ENCODE data around the gene ZFTA.
"Not testable (repeated sequence)": the region's sequence is repeated elsewhere in the genome, so short reads cannot be mapped to it uniquely, and the experiment has no call there.

The ZFTA gene

DNA sequence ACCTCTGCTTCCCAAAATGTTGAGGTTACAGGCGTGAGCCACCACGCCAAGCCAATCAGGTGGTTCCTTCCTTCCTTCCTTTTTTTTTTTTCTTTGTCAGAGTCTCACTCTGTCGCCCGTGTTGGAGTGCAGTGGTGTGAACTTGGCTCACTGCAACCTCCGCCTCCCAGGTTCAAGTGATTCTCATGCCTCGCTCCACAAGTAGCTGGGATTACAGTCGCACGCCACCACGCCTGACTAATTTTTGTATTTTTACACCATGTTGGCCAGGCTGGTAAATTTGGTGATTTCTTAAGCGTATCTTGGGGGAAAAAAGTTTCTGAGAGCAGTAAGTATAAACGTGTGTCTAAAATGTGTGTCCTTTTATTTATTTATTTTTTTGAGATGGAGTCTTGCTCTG is 26.5 kb upstream of the ZFTA start:
- DNase-seq = no peak
- CTCF ChIA-PET = no interaction called here
- peaks cover 33% of the 10 kb centered on the region for H3K27me3 Mint-ChIP-seq
- H3K36me3 Mint-ChIP-seq = peaks cover 3% of the 10 kb centered on the region
- H3K9me3 Mint-ChIP-seq = peaks cover 14% of the 10 kb centered on the region
- peaks cover 10% of the 10 kb centered on the region for H3K4me1 Mint-ChIP-seq
- H3K4me3 Mint-ChIP-seq = no peak overlapping the region
- no peak overlapping the region for H3K27ac Mint-ChIP-seq

DNA sequence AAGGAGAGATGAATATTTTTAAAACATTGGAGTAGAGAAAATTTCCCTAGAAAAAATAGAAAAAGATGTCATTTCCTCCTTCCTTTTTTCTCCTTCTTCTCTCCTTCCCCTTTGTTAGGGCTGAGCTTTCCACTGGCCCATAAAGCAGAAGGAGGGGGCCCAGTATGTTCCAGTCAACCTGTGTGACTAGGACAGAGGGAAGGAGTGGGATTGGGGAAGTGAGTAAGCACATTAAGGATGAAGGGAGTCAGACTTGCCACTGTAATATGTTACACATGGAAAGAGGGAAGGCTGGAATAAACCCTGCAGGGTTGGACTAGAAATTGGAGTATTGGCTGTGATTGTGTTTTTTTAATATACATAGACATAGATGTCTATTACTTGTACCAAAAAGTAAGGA is 24.6 kb upstream of the ZFTA start:
- Mint-ChIP-seq H3K4me3 (no peak overlapping the region), H3K4me1 (peaks cover 10% of the 10 kb centered on the region), H3K27ac (no peak overlapping the region), H3K36me3 (peaks cover 3% of the 10 kb centered on the region), H3K9me3 (peaks cover 14% of the 10 kb centered on the region), H3K27me3 (peaks cover 31% of the 10 kb centered on the region)
- CTCF ChIA-PET = no interaction called here
- no peak for DNase-seq

DNA sequence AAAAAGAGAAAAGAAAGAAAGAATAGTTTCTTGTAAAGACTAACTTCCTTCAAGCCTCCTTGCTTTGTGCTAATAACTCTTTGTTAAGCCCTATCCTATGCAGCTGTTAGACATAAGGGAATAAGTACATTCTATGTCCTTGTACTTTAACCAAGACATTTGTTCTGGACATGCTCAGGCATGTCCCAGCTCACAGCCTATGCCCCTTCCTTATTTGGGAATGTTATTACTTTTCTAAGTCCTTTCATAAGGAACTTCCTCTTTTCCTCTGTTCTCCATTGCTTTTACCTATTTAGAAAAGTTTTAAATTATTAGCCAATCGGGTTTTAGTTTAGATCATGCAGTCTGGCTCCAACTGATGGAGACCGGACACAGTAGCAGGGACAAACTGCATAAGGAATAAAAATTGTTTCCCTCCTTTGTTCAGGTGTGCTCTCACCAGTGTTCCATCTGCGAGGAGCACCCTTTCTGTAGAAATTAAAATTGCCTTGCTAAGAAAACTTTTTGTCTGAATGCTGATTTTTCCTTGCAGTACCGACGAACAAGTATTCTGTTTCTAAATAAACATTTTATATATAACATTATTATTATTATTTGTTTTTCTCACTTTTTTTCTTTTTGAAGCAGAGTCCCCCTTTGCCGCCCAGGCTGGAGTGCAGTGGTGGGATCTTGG is 23.1 kb upstream of the ZFTA start:
- Mint-ChIP-seq H3K4me3 (no peak overlapping the region), H3K36me3 (peaks cover 3% of the 10 kb centered on the region), H3K27ac (no peak overlapping the region), H3K27me3 (peaks cover 24% of the 10 kb centered on the region), H3K9me3 (peaks cover 14% of the 10 kb centered on the region), H3K4me1 (peaks cover 10% of the 10 kb centered on the region)
- DNase-seq = no peak
- CTCF ChIA-PET = no interaction called here

DNA sequence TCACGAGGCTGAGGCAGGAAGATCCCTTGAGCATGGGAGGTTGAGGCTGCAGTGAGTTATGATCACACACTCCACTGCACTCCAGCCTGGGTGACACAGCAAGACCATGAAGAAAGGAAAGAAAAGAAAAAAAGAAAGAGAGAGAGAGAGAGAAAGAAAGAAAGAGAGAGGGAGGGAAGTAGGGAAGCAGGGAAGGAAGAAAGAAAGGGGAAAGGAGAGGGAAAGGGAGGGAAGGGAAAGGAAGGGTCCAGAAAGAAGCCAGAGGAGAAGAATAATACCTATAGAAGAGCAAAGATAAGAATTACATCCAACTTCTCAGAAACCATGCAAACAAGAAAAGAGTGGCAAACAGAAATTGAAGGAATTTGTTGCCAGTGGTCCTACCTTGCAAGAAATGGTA is 17.2 kb upstream of the ZFTA start:
- DNase-seq = no peak
- Mint-ChIP-seq H3K4me1 (peaks cover 12% of the 10 kb centered on the region), H3K36me3 (no peaks in the 10 kb centered on the region), H3K27ac (no peak overlapping the region), H3K9me3 (no peaks in the 10 kb centered on the region), H3K4me3 (no peak overlapping the region), H3K27me3 (peaks cover 17% of the 10 kb centered on the region)
- CTCF ChIA-PET = no interaction called here

DNA sequence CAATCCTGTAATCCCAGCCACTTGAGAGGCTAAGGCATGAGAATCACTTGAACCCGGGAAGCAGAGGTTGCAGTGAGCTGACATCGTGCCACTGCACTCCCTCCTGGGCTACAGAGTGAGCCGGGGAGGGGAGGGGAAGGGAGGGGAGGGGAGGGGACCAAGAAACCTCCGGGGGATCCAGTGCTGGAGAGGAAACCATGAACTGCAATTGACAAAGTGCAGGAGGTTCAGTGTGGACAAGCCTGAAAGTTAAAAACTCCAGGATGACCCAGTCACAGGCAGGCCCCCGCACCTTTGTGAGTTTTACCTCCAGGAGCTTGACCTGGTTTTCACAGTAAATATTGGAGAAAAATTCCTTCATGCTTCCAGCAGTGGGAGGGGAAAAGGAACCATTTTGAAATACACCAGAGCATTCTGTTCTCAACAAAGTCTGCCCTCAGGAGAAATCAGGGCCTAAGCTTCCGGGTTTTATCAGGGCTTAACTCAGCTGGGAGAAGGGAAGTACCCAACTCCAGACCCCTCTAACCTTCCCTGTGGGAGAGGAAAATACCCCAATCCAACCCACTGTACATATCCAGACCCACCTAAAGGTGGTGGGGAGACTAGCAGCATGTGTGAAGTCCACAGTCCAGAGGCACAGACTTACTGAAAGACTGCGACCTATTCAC is 15.5 kb upstream of the ZFTA start:
- CTCF ChIA-PET = interaction anchor here (1.1 kb wide), 1 partner anchor 122 kb away, joined by 3 read pairs; no protein-coding TSS in a partner anchor
- Mint-ChIP-seq H3K4me1 (peaks cover 5% of the 10 kb centered on the region), H3K36me3 (no peaks in the 10 kb centered on the region), H3K27ac (no peak overlapping the region), H3K27me3 (peaks cover 14% of the 10 kb centered on the region), H3K9me3 (no peaks in the 10 kb centered on the region), H3K4me3 (no peak overlapping the region)
- DNase-seq = no peak

DNA sequence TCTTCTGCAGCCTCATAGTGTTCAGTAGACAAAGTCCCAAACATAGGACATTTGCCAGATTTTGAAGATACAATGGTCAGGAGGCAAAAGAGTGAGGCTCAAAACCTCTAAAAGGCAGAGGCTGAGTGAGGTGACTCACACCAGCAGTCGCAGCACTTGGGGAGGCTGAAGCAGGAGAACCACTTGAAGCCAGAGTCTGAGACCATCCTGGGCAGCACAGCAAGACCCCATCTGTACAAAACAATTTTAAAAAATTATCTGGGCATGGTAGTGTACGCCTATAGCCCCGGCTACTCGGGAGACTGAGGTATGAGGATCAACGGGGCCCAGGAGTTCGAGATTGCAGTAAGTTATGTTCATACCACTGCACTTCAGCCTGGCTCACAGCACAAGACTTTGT is 14.2 kb upstream of the ZFTA start:
- H3K4me1 Mint-ChIP-seq = peaks cover 5% of the 10 kb centered on the region
- no peak overlapping the region for H3K4me3 Mint-ChIP-seq
- no peaks in the 10 kb centered on the region for H3K9me3 Mint-ChIP-seq
- no peak for DNase-seq
- H3K36me3 Mint-ChIP-seq = no peaks in the 10 kb centered on the region
- H3K27ac Mint-ChIP-seq = no peak overlapping the region
- CTCF ChIA-PET = no interaction called here
- peaks cover 23% of the 10 kb centered on the region for H3K27me3 Mint-ChIP-seq

DNA sequence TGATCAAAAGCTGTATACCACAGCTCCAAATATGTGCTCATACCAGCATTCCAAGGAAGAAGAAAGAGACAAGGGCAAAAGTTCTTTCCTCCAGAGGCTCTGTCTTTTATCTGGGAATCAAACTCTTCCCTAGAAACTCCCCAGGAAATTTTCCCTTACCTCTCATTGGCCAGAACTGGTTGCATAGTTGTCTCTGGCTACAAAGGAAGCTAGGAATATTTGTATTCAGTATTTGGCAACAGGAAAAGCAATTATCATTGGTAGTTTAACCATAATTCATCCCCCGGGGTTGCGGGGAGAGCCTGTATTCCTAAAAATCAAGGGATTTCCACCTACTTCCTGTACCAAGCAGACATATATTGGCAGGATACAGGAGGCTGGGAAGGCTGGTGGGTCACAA is 10.5 kb upstream of the ZFTA start:
- Mint-ChIP-seq H3K9me3 (no peaks in the 10 kb centered on the region), H3K4me3 (no peak overlapping the region), H3K4me1 (no peaks in the 10 kb centered on the region), H3K27ac (no peak overlapping the region), H3K36me3 (no peaks in the 10 kb centered on the region), H3K27me3 (peaks cover 46% of the 10 kb centered on the region)
- DNase-seq = no peak
- CTCF ChIA-PET = no interaction called here

GRCh38 chr11:63775191-63775590 is 6.6 kb upstream of the ZFTA start:
- CTCF ChIA-PET = no interaction called here
- Mint-ChIP-seq H3K9me3 (no peaks in the 10 kb centered on the region), H3K27me3 (peaks cover 77% of the 10 kb centered on the region), H3K4me1 (peaks cover under 1% of the 10 kb centered on the region), H3K27ac (no peak overlapping the region), H3K36me3 (no peaks in the 10 kb centered on the region), H3K4me3 (no peak overlapping the region)
- DNase-seq = no peak

DNA sequence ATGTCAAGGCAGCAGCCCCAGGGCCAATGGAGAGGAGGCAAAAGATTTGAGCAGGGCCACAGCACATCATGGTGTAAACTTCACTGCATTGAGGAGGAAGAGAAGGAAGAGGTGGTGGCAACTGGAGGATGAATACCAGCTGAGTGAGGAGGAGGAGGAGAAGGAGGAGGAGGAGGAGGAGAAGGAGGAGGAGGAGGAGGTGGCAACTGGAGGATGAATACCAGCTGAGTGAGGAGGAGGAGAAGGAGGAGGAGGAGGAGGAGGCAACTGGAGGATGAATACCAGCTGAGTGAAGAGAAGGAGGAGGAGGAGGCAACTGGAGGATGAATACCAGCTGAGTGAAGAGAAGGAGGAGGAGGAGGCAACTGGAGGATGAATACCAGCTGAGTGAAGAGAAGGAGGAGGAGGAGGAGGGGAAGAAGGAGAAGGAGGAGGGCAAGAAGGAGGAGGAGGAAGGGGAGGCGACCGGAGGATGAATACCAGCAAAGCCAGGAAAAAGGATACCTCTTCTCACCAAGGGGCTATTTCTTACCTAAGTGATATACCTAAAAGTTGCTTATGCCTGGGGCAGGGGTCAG is 3.3 kb upstream of the ZFTA start:
- H3K9me3 Mint-ChIP-seq, H3K27ac Mint-ChIP-seq, H3K4me3 Mint-ChIP-seq, DNase-seq, H3K36me3 Mint-ChIP-seq, CTCF ChIA-PET: not testable (repeated sequence)
- Mint-ChIP-seq H3K4me1 (peaks cover 15% of the 10 kb centered on the region), H3K27me3 (peaks cover 76% of the 10 kb centered on the region)

DNA sequence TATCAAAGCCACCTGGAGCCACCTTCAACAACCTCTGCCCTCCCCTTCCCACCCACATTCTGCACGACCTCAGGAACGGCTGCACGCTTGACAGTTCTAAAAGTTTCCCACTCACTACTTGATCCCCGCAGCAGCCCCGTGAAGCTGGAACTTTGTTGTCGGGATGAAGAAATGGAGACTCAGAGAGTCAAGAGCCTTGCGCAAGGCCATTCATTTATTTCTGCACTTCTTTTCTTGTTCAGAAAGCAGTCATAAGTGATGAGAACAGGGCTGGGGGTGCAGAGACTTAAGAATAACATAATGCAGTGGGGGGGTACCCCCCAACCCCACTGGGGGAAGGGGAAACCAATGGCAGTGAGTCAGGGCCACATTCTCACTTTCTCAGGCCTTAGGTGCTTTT is 2.2 kb upstream of the ZFTA start:
- H3K36me3 Mint-ChIP-seq = no peaks in the 10 kb centered on the region
- CTCF ChIA-PET = no interaction called here
- no peak overlapping the region for H3K27ac Mint-ChIP-seq
- DNase-seq = no peak
- peaks cover 15% of the 10 kb centered on the region for H3K4me1 Mint-ChIP-seq
- H3K9me3 Mint-ChIP-seq = no peaks in the 10 kb centered on the region
- peaks cover 66% of the 10 kb centered on the region for H3K27me3 Mint-ChIP-seq
- H3K4me3 Mint-ChIP-seq = no peak overlapping the region

DNA sequence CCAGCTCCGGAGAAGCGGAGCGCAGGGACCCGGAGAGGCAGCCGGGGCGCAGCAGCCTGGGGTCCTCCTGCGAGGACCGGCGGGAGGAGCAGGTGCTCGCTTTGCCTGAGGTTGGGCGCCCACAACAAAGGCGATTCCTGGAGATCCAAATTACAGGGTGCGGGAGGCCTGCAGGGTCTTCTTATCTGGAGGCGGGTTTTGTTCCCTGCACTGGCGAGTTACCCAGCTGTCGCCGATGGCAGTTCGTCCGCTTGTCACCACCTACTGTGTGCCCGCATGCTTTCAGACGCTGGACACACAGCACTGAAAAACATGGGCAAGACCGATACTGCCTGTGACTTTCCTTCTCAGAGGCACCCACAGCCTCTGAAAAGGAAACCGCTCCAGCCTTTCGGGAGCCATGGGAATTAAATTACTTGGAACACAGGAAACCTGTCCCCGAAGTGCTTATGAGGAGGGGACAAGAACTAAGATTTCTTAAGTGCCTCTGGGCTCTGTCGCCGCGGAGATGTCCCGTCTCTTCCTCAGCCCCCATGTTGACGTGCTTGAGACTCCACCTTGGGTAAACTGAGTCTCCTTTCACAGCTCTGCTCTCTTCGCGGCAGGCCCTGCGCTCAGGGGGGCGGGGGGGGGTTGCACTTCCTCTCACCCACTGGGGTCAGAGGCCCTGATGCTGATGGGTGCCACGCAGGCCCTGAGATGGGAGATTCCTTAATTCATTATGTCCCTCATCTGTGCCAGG is 1.3 kb upstream of the ZFTA start:
- peaks cover 61% of the 10 kb centered on the region for H3K27me3 Mint-ChIP-seq
- no peak overlapping the region for H3K27ac Mint-ChIP-seq
- DNase-seq = no peak
- peak overlapping the region; percentile 70 for H3K4me3 Mint-ChIP-seq
- CTCF ChIA-PET = interaction anchor here (1.6 kb wide), 1 partner anchor 183 kb away, joined by 6 read pairs; no protein-coding TSS in a partner anchor
- no peaks in the 10 kb centered on the region for H3K9me3 Mint-ChIP-seq
- H3K4me1 Mint-ChIP-seq = peaks cover 15% of the 10 kb centered on the region
- H3K36me3 Mint-ChIP-seq = no peaks in the 10 kb centered on the region

DNA sequence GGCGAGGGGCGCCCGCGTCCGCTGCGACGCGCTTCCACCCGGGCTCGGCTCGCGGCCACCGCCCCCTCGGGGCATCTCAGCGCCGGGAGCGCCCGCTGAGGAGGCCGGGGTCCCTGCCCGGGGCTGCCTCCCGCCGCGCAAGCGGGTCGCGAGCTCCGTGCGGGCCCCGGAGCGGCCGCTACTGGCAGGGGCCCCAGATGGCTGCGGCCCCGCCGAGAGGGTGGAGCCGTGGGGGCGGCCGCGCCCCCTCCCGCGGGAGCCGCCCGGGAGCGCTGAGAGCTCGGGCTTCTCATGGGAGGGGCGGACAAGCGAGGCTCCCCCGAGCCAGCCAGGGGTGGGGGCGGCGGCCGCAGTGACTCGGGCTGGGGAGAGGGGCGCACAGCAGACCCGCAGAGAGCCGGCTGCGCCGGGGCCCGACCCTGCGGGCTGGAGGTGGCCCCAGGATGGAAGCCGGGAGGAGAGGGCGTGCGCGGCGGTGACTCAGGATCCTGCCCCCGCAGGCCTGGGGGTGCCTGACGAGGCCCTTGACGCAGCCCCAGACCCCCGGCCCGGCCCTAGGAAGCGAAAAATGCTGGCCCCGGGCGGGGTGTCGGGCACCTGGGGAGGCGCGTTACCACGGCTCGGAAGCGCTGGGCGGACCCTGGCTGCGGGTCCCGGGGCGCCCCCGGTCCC is 603 bp upstream of the ZFTA start:
- peak overlapping the region; percentile 45 for H3K4me3 Mint-ChIP-seq

DNA sequence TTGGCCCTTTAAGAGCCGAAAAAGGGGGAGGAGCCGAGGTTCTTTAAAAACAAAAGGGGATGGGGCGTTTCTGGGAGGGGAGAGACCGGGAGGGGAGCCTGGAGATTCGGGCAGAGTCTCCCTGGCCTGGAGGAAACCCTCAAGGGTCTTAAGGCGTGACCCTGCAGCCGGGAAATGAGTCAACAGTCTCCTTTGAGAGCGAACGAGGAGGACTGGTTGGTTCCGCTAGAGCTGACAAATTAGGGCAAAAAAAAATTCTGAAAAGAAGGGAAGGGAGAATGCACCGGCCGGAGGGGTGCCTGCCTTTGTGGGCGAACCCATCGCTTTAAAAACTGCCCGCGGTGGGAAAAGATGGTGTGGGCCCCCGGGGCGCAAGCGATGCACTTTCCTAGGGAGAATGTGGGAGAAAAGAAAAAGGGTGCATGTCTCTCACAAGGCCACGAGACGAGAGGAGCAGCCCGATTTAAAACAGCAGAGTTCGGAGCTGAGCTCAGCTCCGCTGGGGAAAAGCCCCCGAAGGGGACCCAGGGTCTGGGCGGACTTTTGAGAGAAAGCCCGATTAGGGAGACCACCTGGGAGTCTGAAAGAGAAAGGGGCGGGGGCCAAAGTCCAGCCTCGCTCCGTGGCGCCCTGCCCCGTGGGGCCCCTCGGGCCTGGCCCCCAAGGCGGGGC is 874 bp downstream of the ZFTA start:
- peaks cover 15% of the 10 kb centered on the region for H3K4me1 Mint-ChIP-seq
- H3K27me3 Mint-ChIP-seq = peaks cover 45% of the 10 kb centered on the region
- H3K27ac Mint-ChIP-seq = peak overlapping the region; percentile 55

More for the DNA sequence above, 603 bp upstream of the ZFTA start:
- Mint-ChIP-seq H3K27ac (no peak overlapping the region), H3K27me3 (peaks cover 58% of the 10 kb centered on the region), H3K36me3 (no peaks in the 10 kb centered on the region), H3K4me1 (peaks cover 15% of the 10 kb centered on the region), H3K9me3 (no peaks in the 10 kb centered on the region)
- CTCF ChIA-PET = interaction anchor here (1.5 to 2.4 kb wide), 4 partner anchors 68 to 231 kb away, joined by 4 to 22 read pairs (median 7); no protein-coding TSS in a partner anchor
- peak; percentile 51 for DNase-seq

More for the DNA sequence above, 874 bp downstream of the ZFTA start:
- Mint-ChIP-seq H3K9me3 (no peaks in the 10 kb centered on the region), H3K36me3 (no peaks in the 10 kb centered on the region), H3K4me3 (peak overlapping the region; percentile 89)
- DNase-seq = peak; percentile 71
- CTCF ChIA-PET = interaction anchor here (0.6 to 2.4 kb wide), 12 partner anchors 61 to 825 kb away, joined by 3 to 22 read pairs (median 4); no protein-coding TSS in a partner anchor

All from activated naive CD4-positive, alpha-beta T cell treated with anti-CD3 and anti-CD28 coated beads, Interleukin-2, amount 10 ng/mL, durations not matched to agents 7 days and 5 days (primary cell).